ENCODE results near the gene RALA.
"Not testable (repeated sequence)": the region's sequence is repeated elsewhere in the genome, so short reads cannot be mapped to it uniquely, and the experiment has no call there.

Gene RALA

DNA sequence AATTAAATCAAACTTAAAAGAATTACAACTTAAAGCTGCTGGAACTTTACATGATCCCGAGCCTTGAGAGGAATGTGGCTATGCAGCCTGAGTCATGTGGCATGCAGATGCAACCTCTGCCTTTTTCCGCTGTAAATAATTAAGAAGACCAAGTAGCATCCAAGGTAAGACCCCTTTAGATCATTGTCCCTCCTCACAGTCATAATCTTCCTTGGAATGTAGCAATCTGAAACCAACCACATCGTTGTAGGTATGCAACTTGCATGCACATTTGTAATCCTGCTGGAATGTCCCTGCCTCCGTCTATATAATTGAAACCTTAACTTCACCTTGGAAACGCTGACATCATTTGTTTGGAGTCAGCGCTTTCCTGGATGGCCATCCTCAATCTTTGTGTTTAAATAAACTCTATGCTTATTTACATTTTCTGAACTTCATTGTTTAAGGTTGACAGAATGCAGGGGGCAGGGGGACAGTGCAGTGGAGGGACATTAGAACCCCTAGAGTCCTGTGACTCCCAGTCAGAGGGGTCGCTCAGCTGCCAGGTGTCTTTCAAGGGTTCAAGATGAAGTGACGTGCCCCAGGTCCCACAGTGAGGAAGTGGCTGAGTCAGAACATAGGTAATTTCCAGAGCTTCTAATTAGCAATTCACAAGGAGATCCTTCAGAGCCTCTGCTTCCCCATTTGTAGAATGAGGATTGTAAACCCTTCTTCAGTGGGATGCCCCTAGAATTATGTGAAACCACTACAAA, 110.7 kb downstream of the RALA start:
- no peak for DNase-seq

DNA sequence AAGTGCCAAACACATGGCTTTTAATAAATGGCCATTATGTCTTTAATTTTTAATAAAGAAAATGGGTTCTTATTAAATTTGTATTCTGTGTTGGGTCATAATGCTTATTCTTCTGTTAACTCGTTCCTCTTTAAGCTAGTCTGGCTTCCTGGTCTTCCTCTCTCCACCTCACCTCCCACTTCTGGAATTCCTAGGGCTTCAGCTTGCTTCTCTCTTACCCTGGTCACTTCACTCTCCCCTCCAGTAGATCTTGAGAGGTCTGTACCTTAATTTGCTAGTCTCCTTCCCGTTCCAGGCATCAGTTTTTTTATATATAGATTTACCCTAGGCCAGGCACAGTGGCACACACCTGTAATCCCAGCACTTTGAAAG, 111.2 kb downstream of the RALA start:
- no peak for DNase-seq

- DNase-seq = no peak
Measured at GRCh38 chr7:39735903-39736302, 112.5 kb downstream of the RALA start.

- no peak for DNase-seq
Measured at GRCh38 chr7:39741942-39742623, 118.7 kb downstream of the RALA start.

DNA sequence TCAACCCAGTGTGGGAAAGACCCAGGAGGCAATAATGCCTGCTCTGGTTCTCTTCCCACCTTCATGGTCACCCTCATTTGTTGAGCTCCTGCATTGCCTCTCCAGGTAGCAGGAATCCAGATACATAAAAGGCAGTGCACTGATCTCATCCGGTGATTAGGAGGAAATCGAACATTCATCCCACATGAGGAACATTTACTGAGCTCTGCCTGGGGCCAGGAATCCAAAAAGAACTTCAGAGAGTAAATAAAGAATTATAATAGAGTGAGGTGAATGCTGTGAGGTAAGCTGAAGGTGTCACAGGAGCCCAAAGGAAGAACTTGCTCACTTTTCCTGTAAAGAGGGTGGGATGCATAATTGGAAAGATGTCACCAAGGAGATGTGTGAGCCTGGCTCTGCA, 121.2 kb downstream of the RALA start:
- no peak for DNase-seq

GRCh38 chr7:39745320-39745719, 121.9 kb downstream of the RALA start:
- no peak for DNase-seq

DNA sequence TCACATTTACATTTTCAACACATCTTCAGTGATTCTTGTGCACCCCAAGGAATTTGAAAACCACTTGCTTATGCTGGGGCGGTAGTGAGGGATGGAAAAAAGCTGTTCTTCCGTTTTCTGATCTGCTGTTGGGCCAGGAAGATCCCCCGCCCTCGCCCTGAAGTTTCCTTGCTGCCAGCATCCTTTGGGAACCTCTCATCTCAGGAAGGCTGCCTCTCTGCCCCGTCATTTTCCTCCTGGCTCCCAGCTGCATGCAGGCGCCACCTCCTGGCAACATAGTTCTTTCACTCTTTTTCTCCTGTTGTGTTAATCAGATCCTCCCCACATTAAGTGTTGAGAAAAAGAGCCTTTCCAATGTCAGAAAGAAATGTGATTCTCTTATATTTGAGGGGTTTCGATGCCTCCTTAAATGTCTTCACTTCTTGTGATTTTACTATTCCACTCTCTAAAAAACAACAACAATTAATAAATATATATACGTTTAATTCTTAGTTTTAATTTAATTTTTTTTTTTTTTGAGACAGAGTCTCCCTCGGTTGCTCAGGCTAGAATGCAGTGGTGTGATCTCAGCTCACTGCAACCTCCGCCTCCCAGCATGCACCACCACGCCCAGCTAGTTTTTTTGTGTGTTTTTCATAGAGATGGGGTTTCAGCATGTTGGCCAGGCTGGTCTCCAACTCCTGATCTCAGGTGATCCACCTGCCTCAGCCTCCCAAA, 122.9 kb downstream of the RALA start:
- no peak for DNase-seq

DNA sequence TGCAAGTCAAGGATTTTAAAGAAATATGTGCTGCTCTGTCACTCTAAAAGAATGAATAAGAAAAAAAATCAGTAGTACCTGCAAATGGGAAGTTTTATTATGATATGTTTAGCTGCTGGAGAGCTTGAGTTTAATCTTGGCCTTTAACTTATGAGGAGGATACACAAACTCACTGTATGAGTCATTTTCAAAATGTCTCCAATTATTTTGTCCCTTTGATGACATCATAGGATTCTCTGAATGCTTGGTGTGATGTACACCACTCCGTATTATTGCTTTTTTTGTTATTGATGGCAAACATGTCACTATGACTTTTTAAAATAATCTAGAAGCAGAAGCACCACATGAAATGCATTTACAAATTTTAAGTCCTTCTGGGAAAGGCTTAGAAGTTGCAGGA, 125.8 kb downstream of the RALA start:
- DNase-seq = no peak

DNA sequence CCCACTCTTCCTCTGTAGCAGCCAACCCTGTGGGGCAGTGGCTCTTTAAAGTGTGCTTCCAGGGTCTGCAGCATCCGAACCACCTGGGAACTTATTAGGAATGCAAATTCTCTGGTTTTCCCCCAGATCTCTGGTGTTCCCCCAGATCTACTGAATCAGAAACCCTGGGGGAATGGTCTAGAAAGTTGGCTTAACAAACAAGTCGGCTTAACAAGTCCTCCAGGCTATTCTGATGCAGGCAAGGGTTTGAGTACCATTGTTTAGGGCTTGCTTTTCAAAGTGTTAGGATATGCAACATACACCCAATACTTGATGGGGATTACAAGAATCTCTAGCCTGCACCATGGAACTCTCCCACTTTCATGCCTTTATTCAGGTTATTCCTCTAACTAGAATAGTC, 126.3 kb downstream of the RALA start:
- no peak for DNase-seq

GRCh38 chr7:39750253-39751077, 127.1 kb downstream of the RALA start:
- DNase-seq = no peak

GRCh38 chr7:39753237-39753636, 129.9 kb downstream of the RALA start:
- DNase-seq = not testable (repeated sequence)

GRCh38 chr7:39753823-39754325, 130.5 kb downstream of the RALA start:
- no peak for DNase-seq

GRCh38 chr7:39754326-39755120, 131.2 kb downstream of the RALA start:
- DNase-seq = no peak

- no peak for DNase-seq
Measured at GRCh38 chr7:39757604-39758003, 134.2 kb downstream of the RALA start.

Data from activated gamma-delta T cell (primary cell).